Right lobe of liver (tissue), 4 donors: ENCODE results near the gene ASGR2.

Experiments used
- POLR2A ChIP-seq: fragments of 450-650 bp; IDR thresholded peaks from one replicate; pipeline ENCODE4 v1.6.1; 2017; ENCODE audit warnings: antibody characterized with exemption, mild to moderate bottlenecking
- TF ChIP-seq, protein P1 (sequence below), 4 donors: fragments of 200-600 bp in 3 of 4; fragments of 450-650 bp in 1 of 4; IDR thresholded peaks; one replicate each; pipeline versions ENCODE4 v1.5.1 to v1.8.0; 2016 to 2022; ENCODE audit warnings: antibody characterized with exemption in 4 of 4, mild to moderate bottlenecking in 2 of 4
- donor health status: DM: no; HTN: no; CAD: no.
- donor health status: DM: no; HTN: no; CAD: no.
- donor health status: DM: no; HTN: yes; CAD: no.

DNA sequence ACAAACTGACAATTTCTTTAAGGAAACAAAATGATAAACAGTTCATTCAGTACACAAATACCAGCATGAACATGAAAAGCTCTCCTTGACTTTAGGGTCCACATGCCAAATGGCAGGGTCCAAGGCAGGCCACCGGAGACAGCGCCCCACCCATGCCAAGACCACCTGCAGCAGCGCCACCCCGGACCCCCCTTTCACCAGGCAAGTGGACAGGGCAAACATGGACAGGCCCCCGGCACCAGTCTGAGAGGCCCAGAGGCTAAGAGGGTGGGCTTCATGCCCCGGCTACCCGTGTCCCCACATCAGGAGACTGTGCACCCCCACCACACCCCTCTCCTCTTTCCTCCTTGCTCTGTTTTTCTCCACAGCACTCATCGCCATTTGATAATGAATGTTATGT, 14.7 kb upstream of the ASGR2 start:
- no peak for TF ChIP-seq POLR2A
- TF ChIP-seq, protein P1, sequence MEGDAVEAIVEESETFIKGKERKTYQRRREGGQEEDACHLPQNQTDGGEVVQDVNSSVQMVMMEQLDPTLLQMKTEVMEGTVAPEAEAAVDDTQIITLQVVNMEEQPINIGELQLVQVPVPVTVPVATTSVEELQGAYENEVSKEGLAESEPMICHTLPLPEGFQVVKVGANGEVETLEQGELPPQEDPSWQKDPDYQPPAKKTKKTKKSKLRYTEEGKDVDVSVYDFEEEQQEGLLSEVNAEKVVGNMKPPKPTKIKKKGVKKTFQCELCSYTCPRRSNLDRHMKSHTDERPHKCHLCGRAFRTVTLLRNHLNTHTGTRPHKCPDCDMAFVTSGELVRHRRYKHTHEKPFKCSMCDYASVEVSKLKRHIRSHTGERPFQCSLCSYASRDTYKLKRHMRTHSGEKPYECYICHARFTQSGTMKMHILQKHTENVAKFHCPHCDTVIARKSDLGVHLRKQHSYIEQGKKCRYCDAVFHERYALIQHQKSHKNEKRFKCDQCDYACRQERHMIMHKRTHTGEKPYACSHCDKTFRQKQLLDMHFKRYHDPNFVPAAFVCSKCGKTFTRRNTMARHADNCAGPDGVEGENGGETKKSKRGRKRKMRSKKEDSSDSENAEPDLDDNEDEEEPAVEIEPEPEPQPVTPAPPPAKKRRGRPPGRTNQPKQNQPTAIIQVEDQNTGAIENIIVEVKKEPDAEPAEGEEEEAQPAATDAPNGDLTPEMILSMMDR (IDR thresholded peaks at IDR 0.05), result no peak
